ENCODE measurements around the gene ADAM33. TPM values are rescaled to one million over a fixed set of nuclear protein-coding genes. Genes with fewer than 3 reads are reported as not detected.

The ADAM33 gene
- total and polyA plus RNA-seq, 2 donors (not counting 1 experiment from before 2014, with no cell fraction given) = not detected

- Histone ChIP-seq H3K79me2 (ENCODE audit: control insufficient read depth, insufficient read depth, low read length) (no peaks in the 10 kb centered on the region), H3K27me3 (replicated peaks in 1 of 4; ENCODE audit: control extremely low read depth in 1 of 4, control insufficient read depth in 3 of 4, insufficient read depth in 4 of 4, low read length in 3 of 4) (peaks cover 0 to 17% (median 1%) of the 10 kb centered on the region in 4 experiments), H3K4me1 (ENCODE audit: control insufficient read depth in 2 of 2, insufficient read depth in 2 of 2, low read length in 2 of 2) (no peaks in the 10 kb centered on the region), H3K9ac (ENCODE audit: low read length) (no peak overlapping the region), H3K4me2 (replicated peaks; ENCODE audit: low read depth, low read length, poor library complexity, severe bottlenecking) (no peak overlapping the region), H3K27ac (ENCODE audit: low read length in 2 of 2) (no peak overlapping the region), H2AFZ (ENCODE audit: insufficient read depth, low read depth, low read length, poor library complexity, severe bottlenecking) (no peak overlapping the region), H4K20me1 (ENCODE audit: control insufficient read depth, insufficient read depth, low read length, poor library complexity, severe bottlenecking) (no peaks in the 10 kb centered on the region), H3K36me3 (replicated peaks in 1 of 2; ENCODE audit: control extremely low read depth in 1 of 2, control insufficient read depth in 1 of 2, extremely low read depth in 1 of 2, insufficient read depth in 2 of 2, low read length in 1 of 2) (no peaks in the 10 kb centered on the region), H3K9me3 (ENCODE audit: control extremely low read depth in 1 of 3, control insufficient read depth in 2 of 3, insufficient read depth in 1 of 3, low read length in 2 of 3) (peaks cover 0 to 1% (median 0%) of the 10 kb centered on the region in 3 donors), H3K4me3 (ENCODE audit: control extremely low read depth in 1 of 5, extremely low read depth in 1 of 5, insufficient read depth in 1 of 5, low read depth in 2 of 5, low read length in 4 of 5) (no peak overlapping the region)
- Mint-ChIP-seq H3K4me3 (no peak overlapping the region), H3K27ac (no peak overlapping the region), H3K27me3 (peaks cover 46% of the 10 kb centered on the region), H3K9me3 (ENCODE audit: insufficient read depth) (no peaks in the 10 kb centered on the region), H3K4me1 (no peaks in the 10 kb centered on the region)
- ChIA-PET POLR2A (no interaction called here), CTCF (interaction anchor here (1.3 kb wide), 1 partner anchor 13 kb away, joined by 3 read pairs; no protein-coding TSS in a partner anchor)
- no peak for DNase-seq
- 79% methylated on average over 7 of the region's 8 CpGs for WGBS (ENCODE audit: insufficient coverage)
- intact Hi-C loops (cut with micrococcal nuclease) = no loop called here
- no peak for ATAC-seq (ENCODE audit: low read depth)
- TF ChIP-seq CTCF (IDR thresholded peaks at IDR 0.05) (no peak), EZH2 (IDR thresholded peaks at IDR 0.05; ENCODE audit: borderline replicate concordance, insufficient read depth, low read depth, low read length, poor library complexity, severe bottlenecking) (no peak)
These were observed 41.5 kb upstream of the ADAM33 start for GRCh38 chr20:3723284-3723683.

- WGBS (ENCODE audit: insufficient coverage) = no CpG with 5 or more reads among the region's 4 CpGs
- Histone ChIP-seq H3K9me3 (ENCODE audit: control extremely low read depth in 1 of 3, control insufficient read depth in 2 of 3, insufficient read depth in 1 of 3, low read length in 2 of 3) (peaks cover 0 to 1% (median 0%) of the 10 kb centered on the region in 3 donors), H3K4me2 (replicated peaks; ENCODE audit: low read depth, low read length, poor library complexity, severe bottlenecking) (no peak overlapping the region), H4K20me1 (ENCODE audit: control insufficient read depth, insufficient read depth, low read length, poor library complexity, severe bottlenecking) (no peaks in the 10 kb centered on the region), H3K4me1 (ENCODE audit: control insufficient read depth in 2 of 2, insufficient read depth in 2 of 2, low read length in 2 of 2) (no peaks in the 10 kb centered on the region), H2AFZ (ENCODE audit: insufficient read depth, low read depth, low read length, poor library complexity, severe bottlenecking) (no peak overlapping the region), H3K9ac (ENCODE audit: low read length) (no peak overlapping the region), H3K27ac (ENCODE audit: low read length in 2 of 2) (no peak overlapping the region), H3K79me2 (ENCODE audit: control insufficient read depth, insufficient read depth, low read length) (no peaks in the 10 kb centered on the region), H3K36me3 (replicated peaks in 1 of 2; ENCODE audit: control extremely low read depth in 1 of 2, control insufficient read depth in 1 of 2, extremely low read depth in 1 of 2, insufficient read depth in 2 of 2, low read length in 1 of 2) (no peaks in the 10 kb centered on the region), H3K4me3 (ENCODE audit: control extremely low read depth in 1 of 5, extremely low read depth in 1 of 5, insufficient read depth in 1 of 5, low read depth in 2 of 5, low read length in 4 of 5) (no peak overlapping the region), H3K27me3 (replicated peaks in 1 of 4; ENCODE audit: control extremely low read depth in 1 of 4, control insufficient read depth in 3 of 4, insufficient read depth in 4 of 4, low read length in 3 of 4) (peaks cover 0 to 5% (median 0%) of the 10 kb centered on the region in 4 experiments)
- H3K4me3 Mint-ChIP-seq = no peak overlapping the region
- no peaks in the 10 kb centered on the region for H3K9me3 Mint-ChIP-seq (ENCODE audit: insufficient read depth)
- H3K4me1 Mint-ChIP-seq = no peaks in the 10 kb centered on the region
- ChIA-PET POLR2A (no interaction called here), CTCF (interaction anchor here (1.1 kb wide), 1 partner anchor 11 kb away, joined by 5 read pairs; no protein-coding TSS in a partner anchor)
- TF ChIP-seq CTCF (IDR thresholded peaks at IDR 0.05) = no peak
- TF ChIP-seq EZH2 (IDR thresholded peaks at IDR 0.05; ENCODE audit: borderline replicate concordance, insufficient read depth, low read depth, low read length, poor library complexity, severe bottlenecking) = no peak
- DNase-seq = no peak
- peaks cover 39% of the 10 kb centered on the region for H3K27me3 Mint-ChIP-seq
- no peak for ATAC-seq (ENCODE audit: low read depth)
- H3K27ac Mint-ChIP-seq = no peak overlapping the region
- intact Hi-C loops (cut with micrococcal nuclease) = no loop called here
These were observed 40.1 kb upstream of the ADAM33 start for GRCh38 chr20:3721912-3722311.

Measured in B cell (primary cell).